Stomach (tissue), 9 donors: ENCODE data around the gene ETS1. TPM values are rescaled to one million over a fixed set of nuclear protein-coding genes. Genes with fewer than 3 reads are reported as not detected.

Experiments
- DNase-seq, 2 donors: peaks; one replicate each; pipeline versions ENCODE4 v3.0.0 to v3.0.0-alpha.2; 2013 to 2019
- H3K27ac ChIP-seq, 5 donors: fragments of 200-600 bp in 4 of 5; sonication (generic) in 4 of 5; one replicate each; pipeline ENCODE4 v1.5.1; 2013 to 2019; ENCODE audit warnings: mild to moderate bottlenecking in 1 of 5, moderate library complexity in 1 of 5
- H3K27me3 ChIP-seq, 3 donors: fragments of 200-600 bp; sonication (generic); one replicate each; pipeline ENCODE4 v1.5.1; 2017 to 2019; ENCODE audit warnings: mixed run types in 1 of 3
- H3K36me3 ChIP-seq, 4 donors: fragments of 200-600 bp; sonication (generic); 1 replicate in 3 of 4; 2 replicates in 1 of 4; pipeline ENCODE4 v1.5.1; 2016 to 2019
- H3K4me1 ChIP-seq, 4 donors: fragments of 200-600 bp; sonication (generic); one replicate each; pipeline ENCODE4 v1.5.1; 2016 to 2019
- H3K4me3 ChIP-seq, 4 donors: fragments of 200-600 bp; sonication (generic) in 3 of 4; one replicate each; pipeline ENCODE4 v1.5.1; 2016 to 2019; ENCODE audit warnings: mild to moderate bottlenecking in 1 of 4
- H3K9me3 ChIP-seq, 4 donors: fragments of 200-600 bp; sonication (generic); one replicate each; pipeline ENCODE4 v1.5.1; 2016 to 2019
- EP300 ChIP-seq: sonication (generic); formaldehyde crosslinking; IDR thresholded peaks from one replicate; pipeline ENCODE4 v1.6.1; 2017; ENCODE audit warnings: antibody characterized with exemption
- POLR2A ChIP-seq, 4 donors: fragments of 450-650 bp; IDR thresholded peaks; one replicate each; pipeline ENCODE4 v1.6.1; 2016; ENCODE audit warnings: antibody characterized with exemption in 4 of 4, control low read depth in 2 of 4, mild to moderate bottlenecking in 1 of 4, moderate library complexity in 1 of 4
- POLR2AphosphoS5 ChIP-seq, 3 donors: sonication (generic); formaldehyde crosslinking; IDR thresholded peaks; one replicate each; pipeline ENCODE4 v1.6.1; 2016; ENCODE audit warnings: antibody characterized with exemption in 3 of 3
- WGBS, 5 donors: extraction: QIAGEN DNeasy Blood & Tissue Kit in 3 of 5; methylation state at CpG; one replicate each; pipeline versions ENCODE4 v1.1.5 to v1.1.7; 2013 to 2018; 5-methylcytosine and 5-hydroxymethylcytosine counted together
- intact Hi-C: fragments of 100-400 bp; cut with DNase I; formaldehyde crosslinking; loops from one replicate; pipeline ENCODE4 v1.15.1; 2023; ENCODE audit warnings: low total_unique reads
- polyA plus RNA-seq, 3 donors: library from polyadenylated mRNA; stranded (reverse); fragments of 200-250 nt; gene quantifications; one replicate each; pipeline ENCODE4 v1.2.3, GENCODE V29; 2013
- total RNA-seq, 5 donors: library from RNA; depleted of rRNA; stranded (reverse); fragments of >200 nt; gene quantifications; one replicate each; pipeline versions ENCODE4 v1.1.0 to v1.2.3, GENCODE V29; 2014 to 2016
- TF ChIP-seq, protein P1 (sequence below), 7 experiments: fragments of 450-650 bp in 4 of 7; fragments of 200-600 bp in 3 of 7; sonication (generic) in 3 of 7; IDR thresholded peaks; one replicate each; pipeline ENCODE4 v1.5.1; 2016 to 2019; ENCODE audit warnings: antibody characterized with exemption in 7 of 7, control low read depth in 2 of 7, mild to moderate bottlenecking in 1 of 7
- donor health status: healthy with polysubstance abuse.
- donor health status: Bipolar disorder and iron deficiency.
- donor health status: healthy.

Gene ETS1
- total and polyA plus RNA-seq, 8 donors: 7.0 to 72.5 (median 22.5) TPM

DNA sequence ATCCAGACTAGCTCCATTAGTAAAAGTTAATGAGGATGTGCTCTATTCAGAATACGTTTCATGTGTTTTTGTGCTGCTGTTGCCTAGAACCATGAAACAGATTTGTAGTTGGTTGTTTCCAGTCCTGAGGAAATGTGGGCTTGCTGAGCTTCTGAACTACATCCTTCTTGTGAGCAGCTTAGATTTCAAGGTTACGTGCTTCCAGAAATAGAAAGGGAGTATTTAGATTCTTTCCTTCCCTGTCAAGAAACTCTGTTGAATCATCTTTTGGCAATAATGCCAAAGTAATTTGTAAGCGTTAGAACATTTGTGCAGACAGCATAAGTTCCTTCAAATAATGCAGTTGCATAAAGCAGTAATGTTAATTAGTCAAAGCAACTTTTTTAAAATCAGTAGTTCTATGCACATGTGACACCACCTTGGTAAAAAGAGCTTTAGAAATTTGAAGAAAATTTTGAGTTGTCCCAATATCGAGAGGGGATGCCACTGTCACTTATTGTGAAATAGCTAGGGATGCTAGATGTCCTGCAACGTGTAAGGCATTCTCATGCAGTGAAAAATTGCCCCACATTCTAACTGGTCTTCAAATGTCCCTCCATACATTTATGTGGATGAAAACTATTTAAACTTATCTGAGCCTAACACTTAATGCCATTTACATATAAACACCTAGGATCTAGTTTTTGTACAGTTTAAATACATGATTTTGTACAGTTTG, 169.6 kb downstream of the ETS1 start:
- Histone ChIP-seq H3K36me3 (no peaks in the 10 kb centered on the region), H3K27me3 (no peaks in the 10 kb centered on the region), H3K4me3 (no peak overlapping the region), H3K9me3 (no peaks in the 10 kb centered on the region), H3K27ac (no peak overlapping the region), H3K4me1 (peaks cover 0 to 13% (median 4%) of the 10 kb centered on the region in 4 donors)
- DNase-seq: peak in 1 of 2 donors; percentile 65
- WGBS, 5 donors: 63 to 83% (median 75%) methylated on average over 5 of the region's 5 CpGs
- intact Hi-C loops: no loop called here
- TF ChIP-seq, protein P1, sequence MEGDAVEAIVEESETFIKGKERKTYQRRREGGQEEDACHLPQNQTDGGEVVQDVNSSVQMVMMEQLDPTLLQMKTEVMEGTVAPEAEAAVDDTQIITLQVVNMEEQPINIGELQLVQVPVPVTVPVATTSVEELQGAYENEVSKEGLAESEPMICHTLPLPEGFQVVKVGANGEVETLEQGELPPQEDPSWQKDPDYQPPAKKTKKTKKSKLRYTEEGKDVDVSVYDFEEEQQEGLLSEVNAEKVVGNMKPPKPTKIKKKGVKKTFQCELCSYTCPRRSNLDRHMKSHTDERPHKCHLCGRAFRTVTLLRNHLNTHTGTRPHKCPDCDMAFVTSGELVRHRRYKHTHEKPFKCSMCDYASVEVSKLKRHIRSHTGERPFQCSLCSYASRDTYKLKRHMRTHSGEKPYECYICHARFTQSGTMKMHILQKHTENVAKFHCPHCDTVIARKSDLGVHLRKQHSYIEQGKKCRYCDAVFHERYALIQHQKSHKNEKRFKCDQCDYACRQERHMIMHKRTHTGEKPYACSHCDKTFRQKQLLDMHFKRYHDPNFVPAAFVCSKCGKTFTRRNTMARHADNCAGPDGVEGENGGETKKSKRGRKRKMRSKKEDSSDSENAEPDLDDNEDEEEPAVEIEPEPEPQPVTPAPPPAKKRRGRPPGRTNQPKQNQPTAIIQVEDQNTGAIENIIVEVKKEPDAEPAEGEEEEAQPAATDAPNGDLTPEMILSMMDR (IDR thresholded peaks at IDR 0.05): no peak
- TF ChIP-seq POLR2A (IDR thresholded peaks at IDR 0.05) (no peak), EP300 (no peak), POLR2AphosphoS5 (IDR thresholded peaks at IDR 0.05) (no peak)

DNA sequence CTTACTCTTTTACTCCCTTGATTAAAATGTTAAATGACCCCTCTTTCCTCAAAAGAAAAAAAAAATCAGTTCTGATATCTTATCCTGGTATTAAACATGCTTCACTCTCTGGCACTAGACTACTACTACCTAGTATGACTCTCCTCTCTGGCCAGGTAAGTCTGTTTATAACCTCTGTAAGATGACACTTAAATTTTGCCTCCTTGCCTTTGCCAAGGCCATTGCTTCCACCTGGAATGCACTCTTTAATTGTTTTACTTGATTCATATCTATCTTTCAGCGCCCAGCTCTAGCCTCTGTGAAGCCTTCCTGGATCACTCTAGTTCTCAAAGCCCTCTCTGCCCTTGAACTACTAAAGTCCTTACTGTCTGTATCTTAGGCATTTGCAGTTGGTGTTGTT, 170.4 kb downstream of the ETS1 start:
- H3K27ac ChIP-seq: no peak overlapping the region
- H3K9me3 ChIP-seq: no peaks in the 10 kb centered on the region
- DNase-seq: no peak
- TF ChIP-seq, protein P1 (IDR thresholded peaks at IDR 0.05): no peak
- no peaks in the 10 kb centered on the region for H3K27me3 ChIP-seq
- peaks cover 0 to 13% (median 4%) of the 10 kb centered on the region in 4 donors for H3K4me1 ChIP-seq
- 59 to 88% (median 77%) methylated on average over 1 of the region's 1 CpG for WGBS, 5 donors
- intact Hi-C loops: no loop called here
- no peaks in the 10 kb centered on the region for H3K36me3 ChIP-seq
- no peak overlapping the region for H3K4me3 ChIP-seq

DNA sequence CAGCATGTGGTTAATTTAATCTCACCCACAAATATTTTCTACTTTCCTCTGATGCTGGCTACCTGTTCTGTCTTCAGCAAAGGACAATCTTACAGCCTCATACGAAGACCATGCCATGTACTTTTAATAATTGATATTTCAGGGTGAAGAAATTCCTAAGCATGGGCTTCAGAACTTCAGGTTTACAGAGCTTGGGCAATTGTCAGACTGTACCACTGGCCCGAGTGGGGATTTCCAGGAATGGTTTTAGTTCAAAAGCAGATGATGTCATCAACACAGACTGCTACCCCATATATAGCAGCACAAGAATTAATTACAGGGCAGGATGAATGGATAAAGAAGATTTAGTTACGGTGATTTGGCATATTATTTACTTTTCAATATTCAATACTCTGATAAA, 171.8 kb downstream of the ETS1 start:
- intact Hi-C loops: no loop called here
- WGBS, 5 donors: 72 to 87% (median 82%) methylated on average over 3 of the region's 3 CpGs
- TF ChIP-seq EP300: no peak
- TF ChIP-seq, protein P1 (IDR thresholded peaks at IDR 0.05): no peak
- TF ChIP-seq POLR2A (IDR thresholded peaks at IDR 0.05): no peak
- no peak for TF ChIP-seq POLR2AphosphoS5 (IDR thresholded peaks at IDR 0.05)
- H3K4me1 ChIP-seq: peaks cover 0 to 13% (median 4%) of the 10 kb centered on the region in 4 donors
- H3K4me3 ChIP-seq: no peak overlapping the region
- no peak for DNase-seq
- H3K27ac ChIP-seq: no peak overlapping the region
- H3K9me3 ChIP-seq: no peaks in the 10 kb centered on the region
- H3K27me3 ChIP-seq: no peaks in the 10 kb centered on the region
- no peaks in the 10 kb centered on the region for H3K36me3 ChIP-seq

DNA sequence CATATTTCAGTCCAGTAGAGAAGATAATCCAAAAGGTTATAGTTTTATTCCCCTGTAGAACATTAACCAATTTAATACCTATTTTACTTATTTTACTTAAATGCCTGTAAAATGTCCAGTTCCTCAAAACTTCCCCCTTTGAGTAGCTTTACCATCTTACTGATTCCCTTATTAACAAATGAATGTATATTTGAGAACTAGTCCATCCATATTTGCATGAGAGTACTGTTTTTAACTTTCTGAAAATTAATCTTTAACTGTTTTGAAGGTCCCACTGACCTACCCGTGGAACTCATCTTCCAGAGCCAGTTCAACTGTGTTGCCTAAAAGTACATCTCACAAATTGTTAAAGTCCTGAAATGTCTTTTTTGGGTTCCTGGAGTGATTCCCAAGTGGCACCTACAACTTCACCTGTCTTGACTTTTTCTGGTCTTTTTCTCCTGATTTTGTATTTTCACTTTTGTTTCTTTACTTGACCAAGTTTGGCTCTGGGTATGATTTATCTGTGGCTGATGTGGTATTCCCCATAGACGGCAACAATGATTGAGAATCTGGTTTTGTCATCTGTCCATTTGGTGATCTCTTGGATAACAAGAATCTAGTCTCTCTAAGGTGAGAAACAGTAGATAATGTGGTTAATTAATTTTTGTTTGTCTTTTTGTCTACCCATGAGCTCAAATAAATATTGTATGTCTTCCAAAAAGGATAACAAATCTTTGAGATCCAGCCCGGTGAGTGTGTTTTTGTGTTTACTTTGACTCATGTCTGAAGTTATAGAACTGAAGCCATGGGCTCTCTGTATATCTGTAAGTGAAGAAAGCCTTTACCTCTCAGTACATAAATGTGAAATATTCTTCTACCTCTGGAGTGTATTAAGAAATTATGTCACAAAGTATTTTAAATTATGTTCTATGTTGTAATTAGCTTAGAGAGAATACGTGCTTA, 174.2 kb downstream of the ETS1 start:
- DNase-seq: no peak
- no peak for TF ChIP-seq POLR2A (IDR thresholded peaks at IDR 0.05)
- no peak for TF ChIP-seq EP300
- TF ChIP-seq, protein P1 (IDR thresholded peaks at IDR 0.05): no peak
- TF ChIP-seq POLR2AphosphoS5 (IDR thresholded peaks at IDR 0.05): no peak
- Histone ChIP-seq H3K9me3 (no peaks in the 10 kb centered on the region), H3K4me1 (peaks cover 0 to 15% (median 7%) of the 10 kb centered on the region in 4 donors), H3K27ac (no peak overlapping the region), H3K4me3 (no peak overlapping the region), H3K36me3 (no peaks in the 10 kb centered on the region), H3K27me3 (no peaks in the 10 kb centered on the region)
- WGBS, 5 donors: 59 to 78% (median 72%) methylated on average over 4 of the region's 4 CpGs
- intact Hi-C loops: no loop called here
